Fibroblast of skin of scalp (primary cell): Measurements from ENCODE around the gene IGFBP4.

Experiments
- DNase-seq: peaks from one replicate; pipeline ENCODE4 v3.0.0-alpha.2; 2013

The IGFBP4 gene

DNA sequence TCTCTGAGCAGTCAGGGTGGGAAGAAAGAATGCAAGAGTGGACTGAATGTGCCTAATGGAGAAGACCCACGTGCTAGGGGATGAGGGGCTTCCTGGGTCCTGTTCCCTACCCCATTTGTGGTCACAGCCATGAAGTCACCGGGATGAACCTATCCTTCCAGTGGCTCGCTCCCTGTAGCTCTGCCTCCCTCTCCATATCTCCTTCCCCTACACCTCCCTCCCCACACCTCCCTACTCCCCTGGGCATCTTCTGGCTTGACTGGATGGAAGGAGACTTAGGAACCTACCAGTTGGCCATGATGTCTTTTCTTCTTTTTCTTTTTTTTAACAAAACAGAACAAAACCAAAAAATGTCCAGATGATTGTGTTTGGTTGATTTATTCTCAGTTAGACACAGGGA, 14.1 kb downstream of the IGFBP4 start:
- DNase-seq, result no peak

DNA sequence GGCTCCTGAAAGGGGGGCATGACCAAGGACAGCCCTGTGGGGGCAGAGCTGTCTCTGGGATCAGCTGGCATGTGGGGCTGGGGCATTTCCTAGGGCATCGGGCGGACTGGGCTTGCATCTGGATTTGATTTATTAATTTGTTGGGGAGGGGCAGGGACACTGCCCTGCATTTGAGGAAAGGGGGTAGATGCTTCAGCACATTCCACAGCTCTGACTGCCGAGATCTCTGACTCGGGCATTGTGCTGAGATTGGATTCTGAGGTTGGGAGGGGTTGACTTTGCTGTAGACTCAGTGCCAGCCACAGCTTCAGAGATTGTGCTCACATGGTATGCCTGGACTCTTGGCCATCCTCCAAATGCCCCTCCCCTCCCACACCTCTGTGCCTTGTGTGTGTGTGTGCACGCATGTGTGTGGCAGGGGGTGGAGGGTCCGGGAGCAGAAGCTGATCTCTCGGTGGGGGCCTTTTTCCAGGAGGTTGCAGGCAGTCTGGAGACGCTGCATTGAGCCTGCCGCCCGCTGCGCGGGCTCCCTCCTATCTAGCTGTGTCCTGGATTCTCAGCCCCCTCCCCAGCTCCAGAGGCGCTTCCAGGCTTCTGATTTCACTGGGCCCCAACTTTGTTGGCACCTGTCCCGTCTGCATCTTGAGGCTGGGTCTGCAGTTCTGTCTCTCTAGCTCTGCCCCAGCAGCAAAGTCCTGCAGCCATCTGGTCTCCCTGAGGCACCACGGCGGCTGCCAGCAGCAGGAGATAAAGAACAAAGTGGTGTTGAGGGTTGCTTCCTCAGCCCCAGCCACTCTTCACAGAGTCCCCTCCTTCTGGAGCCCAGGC, 14.9 kb downstream of the IGFBP4 start:
- DNase-seq, result peak; percentile 96

DNA sequence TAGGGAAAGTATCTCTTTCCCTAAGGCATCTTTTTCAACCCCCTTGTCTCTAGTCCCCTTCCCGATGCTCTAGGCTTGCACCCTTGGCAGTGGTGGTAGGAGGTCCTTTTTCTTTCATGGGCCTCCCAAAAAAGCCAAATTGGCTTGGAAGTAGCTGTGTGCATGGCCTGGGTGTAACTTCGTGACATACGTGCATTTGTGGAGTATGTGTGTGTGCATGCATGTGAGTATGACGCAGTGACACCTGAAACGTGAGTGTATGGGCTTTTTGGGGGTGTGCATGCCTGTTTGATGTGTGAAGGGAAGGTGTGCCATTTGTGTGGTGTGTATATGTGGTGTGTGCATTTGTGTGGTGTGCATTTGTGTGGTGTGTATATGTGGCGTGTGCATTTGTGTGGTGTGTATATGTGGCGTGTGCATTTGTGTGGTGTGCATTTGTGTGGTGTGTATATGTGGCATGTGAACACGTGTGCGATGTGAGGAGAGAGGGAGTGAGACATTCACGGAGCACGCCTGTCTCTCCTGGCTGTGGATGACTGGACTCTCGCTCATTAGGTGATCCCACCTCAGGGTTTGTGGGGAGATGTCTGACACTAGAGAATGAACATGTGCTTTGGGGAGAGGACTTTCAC, 15.7 kb downstream of the IGFBP4 start:
- DNase-seq, result no peak

DNA sequence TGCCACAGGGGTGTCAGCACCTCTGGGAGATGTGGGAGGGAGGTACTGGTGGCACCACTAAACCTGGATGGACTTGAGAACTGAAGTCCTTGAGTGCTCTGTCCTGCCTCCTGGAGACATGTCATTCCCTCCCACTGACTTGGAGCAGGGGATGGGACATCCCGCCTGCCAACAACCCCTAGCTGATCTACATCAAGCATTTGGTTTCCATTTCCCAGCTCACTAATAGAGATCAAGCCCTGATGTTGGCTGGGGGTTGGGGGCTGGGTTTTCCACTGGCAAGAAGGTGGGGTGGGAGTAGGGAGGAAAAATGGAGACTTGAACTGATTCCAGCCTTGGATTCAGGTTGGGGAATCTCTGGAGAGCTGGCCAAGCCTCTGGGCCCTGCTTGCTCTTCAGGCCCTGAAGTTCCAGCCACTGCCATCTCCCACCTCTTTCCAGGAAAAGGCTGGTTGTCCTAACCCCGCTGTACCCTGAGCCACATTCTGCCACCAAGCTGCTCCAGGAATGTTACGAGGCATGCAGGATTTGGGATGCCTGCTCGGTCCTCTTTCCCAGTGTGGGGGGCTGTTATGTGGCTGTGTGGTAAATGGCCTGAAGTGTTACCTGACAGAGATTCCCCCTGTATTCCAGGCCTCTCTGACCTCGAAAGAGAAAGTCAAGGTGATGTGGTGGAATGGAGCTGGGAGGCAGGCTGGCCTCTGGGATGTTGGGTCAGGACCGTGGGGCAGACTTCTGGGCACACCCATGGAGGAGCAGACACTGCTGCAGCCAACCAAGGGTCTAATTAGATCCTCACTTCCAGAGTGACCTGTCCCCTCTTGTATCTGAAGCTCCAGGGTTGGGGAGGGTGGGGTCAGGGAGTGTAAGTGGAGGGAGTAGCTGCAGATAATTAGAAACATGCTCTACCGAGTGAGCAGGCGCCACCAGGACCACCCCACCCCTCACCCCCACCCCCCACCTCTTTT, 16.7 kb downstream of the IGFBP4 start:
- DNase-seq, result no peak

DNA sequence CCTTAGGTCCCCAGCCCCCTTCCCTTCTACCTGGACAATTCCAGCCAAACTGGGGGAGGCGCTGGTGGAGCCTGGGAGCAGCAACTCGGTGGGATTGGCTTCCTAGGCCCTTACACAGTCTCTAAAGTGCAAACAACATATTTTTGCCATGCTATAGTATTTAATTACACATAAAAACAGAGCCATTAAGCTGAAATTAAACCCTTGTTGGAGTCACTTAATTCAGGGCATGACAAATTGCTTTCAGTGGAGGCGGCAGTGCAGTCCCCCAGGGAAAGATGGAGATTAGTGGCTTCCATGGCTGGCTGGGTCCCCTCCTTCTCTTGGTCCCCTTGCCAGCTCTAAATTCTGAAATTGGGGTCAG, 17.3 kb downstream of the IGFBP4 start:
- DNase-seq, result no peak

DNA sequence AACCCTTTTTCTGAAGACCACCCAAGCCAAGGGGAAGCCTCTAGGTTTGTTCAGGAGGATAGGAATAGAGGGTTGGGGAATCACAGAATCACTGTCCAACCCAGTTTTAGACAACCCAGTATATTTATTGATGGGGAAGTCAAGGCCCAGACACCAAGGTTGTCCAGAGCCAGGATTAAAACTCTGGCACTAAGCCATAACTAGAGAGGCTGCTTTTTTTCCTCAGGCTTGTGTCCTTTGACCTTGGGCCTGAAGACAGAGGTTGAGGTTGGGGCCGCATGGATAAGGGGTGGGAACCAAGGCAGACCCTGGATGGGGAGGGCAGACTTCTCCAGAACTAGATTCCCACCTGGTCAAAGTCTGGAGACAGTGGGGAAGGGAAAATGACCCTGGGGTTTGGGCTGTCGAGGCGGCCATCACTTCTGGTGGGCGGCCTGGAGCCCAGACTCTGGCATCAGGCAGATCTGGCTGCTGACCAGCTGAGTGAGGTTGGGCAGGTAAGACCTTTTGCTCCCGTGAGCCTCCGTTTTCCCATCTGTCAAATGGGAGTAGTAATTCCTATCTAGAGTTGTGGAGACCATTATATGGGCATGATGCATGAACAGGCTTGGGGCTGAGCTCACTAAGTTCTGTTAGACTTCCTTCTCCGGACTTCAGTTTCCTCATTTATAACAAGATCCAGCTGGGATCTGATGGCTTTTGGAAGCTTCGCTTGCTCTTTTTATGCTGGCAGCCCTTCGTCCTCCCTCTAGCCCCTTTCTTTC, 17.9 kb downstream of the IGFBP4 start:
- peak; percentile 58 for DNase-seq

DNA sequence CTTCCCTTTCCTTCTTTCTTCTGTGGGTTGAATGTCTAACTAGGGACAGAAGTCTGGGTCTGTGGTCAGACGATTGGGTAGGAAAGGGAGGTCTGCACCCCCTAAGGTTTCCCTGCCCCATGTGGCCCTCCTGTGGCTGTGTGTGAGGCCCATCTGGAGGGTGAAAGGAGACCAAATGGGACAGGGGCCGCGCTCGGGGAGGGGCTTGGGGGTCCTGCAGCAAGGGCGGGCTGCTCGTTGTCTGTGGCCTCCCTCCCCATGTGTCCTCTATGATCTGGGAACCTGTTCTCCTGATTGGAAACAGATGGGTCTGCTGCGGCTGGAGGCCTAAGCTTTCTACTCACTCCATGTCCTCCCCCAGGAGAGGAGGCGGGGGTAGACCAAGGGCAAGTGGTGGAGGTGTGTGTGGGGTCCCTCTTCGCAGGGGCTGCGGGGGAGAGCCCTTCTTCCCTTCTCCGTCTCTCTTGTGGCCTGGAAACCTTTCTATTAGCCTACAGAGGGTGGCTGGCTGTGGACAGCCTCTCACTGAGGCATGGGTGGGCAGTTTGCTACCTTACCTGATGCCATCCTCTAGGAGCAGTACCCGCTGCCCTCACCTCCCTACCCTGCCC, 18.6 kb downstream of the IGFBP4 start:
- peak; percentile 63 for DNase-seq

DNA sequence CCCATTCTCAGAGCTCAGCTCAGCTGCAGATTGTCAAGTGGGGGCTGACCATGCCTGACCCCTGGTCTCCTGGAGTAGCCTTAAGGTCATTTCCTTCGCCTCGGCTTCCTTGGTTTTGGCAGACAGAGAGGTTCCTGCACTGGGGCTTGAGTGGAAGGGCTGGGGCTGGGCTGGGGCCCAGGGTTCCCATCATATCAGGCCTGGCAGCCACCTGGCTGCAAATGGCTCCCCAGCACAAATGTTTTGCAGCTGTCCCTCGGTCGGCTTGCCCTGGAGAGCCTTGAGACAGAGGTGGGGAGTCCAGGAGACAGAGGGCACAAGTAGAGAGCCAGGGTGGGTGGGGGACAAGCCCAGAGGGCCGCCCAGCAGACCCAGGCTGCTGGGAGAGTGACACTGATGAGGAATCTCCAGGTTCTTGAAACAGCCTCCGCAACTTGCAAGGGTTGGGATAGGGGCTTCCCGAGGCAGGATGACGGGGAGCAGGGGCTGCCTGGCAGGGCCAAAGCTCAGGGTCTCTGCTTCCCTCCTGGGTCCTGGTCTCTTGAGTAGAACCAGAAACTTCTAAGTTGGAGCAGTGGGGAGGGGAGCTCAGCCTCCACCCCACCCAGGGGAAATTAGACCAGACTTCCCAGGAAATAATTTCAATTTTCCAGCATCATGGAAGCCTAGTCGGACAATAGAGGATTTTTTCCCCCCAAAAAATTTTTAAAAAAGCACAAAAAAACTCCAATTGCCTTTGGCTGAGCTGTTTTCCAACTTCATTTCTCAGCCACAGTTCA, 19.3 kb downstream of the IGFBP4 start:
- DNase-seq, result no peak

DNA sequence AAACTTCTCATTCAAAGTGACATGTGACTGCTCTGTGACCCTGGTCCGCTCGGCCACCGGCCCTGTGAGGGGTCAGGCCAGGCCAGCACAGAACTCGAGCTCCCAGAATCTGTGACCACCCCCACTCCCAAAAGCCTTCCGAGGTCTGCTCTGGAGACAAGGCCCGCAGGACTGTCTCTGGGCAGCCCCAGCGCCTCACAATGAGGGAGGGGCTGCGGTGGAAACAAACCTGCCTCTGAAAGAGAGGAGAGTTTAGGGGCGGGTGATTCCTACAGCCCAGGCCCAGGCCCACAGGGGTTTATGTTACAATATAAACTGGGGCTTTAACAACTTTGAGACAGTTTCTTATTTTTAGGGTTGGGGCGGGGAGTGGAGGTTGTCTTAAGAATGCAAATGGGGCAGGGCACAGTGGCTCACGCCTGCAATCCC, 19.9 kb downstream of the IGFBP4 start:
- no peak for DNase-seq

DNA sequence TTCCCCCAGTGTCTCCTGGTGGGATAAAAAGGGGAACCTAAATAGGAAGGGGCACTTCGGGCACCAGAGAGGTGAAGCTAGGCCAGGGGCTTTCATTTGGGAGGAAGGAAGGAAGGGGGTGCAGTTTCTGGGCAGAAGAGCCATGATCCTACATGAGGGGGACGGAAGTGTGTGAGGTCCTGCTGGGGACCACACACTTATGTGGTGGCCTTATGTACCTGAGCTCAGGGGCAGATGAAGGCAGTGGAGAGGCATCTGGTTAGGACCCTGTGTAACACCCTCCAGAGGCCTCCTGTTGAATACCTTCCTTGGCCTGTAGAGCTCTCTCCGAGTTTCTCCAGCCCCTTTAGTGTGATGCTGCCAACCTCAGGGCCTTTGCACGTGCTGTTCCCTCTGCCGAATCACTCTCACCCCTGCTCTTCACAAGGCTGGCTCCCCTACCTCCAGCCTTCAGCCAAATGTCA, 21.2 kb downstream of the IGFBP4 start:
- DNase-seq, result no peak

DNA sequence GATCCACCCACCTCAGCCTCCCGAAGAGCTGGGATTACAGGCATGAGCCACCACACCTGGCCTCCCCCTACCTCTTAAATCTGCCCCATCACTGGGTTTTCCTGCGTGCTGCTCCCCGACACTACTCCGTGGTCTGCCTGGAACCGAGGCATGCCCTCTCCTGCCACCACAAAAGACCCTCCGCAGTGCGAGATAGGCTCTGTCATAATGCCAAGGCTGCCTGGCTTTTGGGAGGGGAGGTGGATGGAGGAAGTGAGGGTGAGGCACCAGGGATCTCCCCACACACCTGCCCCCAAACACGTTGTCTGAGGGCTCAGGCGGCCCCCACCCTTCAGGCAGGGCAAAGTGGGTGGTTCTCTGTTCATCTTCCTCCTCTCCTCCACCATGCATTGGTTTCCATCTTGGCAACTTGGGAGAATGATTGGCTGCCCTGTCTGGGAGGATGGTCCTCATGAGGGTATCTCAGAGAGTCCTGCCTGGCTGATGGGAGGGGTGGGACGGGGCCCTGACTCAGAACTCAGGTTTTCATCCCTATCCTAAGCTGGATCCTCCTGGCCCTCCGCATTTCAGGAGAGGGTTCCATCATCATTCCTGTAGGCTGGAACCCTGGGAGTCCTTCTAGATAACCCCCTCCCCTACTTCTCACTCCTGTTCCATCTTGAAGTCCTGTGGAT, 23.2 kb downstream of the IGFBP4 start:
- no peak for DNase-seq

DNA sequence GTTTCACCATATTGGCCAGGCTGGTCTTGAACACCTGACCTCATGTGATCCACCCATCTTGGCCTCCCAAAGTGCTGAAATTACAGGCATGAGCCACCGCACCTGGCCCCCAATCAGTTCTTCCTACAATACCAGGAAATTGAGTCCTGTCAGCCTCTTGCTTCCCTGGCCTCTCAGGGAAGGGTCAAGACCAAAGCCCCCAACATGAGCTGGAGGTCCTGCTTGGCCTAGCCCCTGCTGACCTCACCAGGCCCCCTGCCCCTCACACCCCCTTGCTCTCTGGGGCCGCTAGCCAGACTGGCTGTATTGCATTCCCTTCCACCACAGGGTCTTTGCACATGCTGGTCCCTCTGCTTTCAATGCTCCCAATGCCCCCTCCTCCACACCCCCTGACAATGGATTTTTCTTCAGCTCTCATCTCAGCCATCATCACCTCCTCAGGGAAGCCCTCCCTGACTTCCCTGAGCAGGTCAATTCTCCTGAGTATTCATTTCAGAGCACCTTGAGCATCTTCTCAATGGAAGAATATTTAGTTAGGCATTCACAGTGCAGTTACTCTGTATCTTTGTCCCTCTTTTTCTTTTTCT, 24.1 kb downstream of the IGFBP4 start:
- no peak for DNase-seq

DNA sequence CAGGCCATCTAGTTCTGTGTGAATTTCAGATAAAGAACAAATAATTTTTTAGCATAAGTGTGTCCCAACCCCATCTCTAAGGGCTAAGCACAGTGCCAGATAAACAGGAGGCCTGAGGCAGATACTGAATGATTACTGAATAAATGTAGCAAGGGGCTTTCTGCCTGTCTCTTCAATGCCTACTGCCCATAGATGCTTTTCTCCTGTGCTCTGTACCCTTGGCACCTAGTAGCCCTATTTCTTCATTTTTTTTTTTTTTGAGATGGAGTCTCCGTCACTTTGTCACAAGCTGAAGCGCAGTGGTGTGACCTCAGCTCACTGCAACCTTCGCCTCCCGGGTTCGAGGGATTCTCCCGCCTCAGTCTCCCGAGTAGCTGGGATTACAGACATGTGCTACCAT, 25.3 kb downstream of the IGFBP4 start:
- no peak for DNase-seq

DNA sequence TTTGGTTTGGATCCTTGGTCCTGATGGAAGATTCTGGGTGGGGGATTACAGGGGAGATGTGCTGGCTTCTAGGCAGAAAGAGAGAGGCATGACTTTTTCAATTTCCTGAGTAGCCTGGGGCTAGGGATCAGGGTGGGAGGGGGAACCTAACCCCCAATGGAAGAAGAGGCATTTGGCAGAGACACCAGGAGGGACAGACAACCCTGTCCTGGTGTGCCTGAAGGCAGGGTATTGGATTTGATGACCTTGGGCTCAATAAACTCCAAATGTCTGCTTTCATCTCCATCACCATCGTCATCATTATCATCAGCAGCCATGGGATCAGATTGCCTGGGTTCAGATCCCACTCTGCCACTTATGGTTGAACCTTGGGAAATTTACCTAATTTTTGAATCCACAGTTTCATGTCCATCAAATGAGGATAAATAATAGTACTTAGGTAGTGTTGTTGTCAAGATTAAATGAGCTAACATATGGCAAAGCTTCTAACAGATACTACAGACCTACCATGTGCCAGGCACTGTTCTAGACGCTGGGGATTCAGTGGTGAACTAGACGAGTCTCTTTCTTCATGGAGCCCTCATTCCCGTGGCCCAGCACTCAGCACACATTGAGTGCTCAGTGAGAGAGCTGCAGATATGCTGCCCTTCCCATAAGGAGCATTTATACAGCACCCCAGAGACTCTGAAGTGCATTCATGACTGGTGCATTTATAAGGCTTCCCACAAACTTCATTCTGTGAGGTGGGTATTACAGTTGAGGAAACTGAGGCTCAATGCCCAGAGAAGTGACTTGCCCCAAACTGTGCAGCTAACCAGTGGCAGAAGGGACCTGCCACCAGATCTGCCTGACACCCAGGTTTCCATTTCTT, 26.8 kb downstream of the IGFBP4 start:
- DNase-seq, result no peak

DNA sequence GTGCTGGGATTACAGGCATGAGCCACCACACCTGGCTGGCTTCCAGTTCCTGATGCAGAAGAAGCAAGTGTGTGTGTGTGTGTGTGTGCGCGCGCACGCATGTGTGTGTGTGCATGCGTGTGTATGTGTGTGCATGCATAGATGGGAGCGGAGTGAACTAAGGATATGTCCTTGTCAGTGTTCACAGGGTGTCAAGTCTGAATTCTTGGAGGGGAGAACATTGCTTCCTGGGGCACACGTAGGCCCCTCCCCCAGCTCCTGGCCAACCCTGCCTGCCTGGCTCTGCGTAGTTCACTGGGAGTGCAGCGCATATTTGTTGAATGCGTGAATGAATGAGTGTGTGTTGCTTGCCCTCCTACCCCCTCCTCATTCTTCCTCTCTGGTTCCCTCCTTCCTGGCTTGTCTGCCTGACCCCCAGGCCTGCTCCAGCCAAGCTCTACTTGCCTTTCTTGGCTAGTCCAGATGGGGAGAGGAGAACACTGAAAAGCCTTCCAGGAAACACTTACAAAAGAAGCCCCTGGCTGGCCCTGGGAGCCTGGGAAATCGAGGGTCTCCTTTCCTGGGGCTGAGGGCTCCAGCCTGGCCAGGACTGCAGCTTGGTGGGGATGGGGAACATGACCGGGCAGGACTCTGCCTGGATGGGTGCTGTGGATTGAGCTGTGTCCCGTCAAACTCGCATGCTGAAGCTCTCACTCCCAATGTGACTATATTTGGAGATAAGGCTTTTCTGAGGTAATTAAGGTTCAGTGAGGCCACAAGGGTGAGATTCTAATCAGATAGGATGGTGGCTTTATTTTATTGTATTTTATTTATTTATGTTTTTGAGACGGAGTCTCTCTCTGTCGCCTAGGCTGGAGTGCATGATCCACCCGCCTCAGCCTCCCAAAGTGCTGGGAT, 27.9 kb downstream of the IGFBP4 start:
- peak; percentile 72 for DNase-seq

DNA sequence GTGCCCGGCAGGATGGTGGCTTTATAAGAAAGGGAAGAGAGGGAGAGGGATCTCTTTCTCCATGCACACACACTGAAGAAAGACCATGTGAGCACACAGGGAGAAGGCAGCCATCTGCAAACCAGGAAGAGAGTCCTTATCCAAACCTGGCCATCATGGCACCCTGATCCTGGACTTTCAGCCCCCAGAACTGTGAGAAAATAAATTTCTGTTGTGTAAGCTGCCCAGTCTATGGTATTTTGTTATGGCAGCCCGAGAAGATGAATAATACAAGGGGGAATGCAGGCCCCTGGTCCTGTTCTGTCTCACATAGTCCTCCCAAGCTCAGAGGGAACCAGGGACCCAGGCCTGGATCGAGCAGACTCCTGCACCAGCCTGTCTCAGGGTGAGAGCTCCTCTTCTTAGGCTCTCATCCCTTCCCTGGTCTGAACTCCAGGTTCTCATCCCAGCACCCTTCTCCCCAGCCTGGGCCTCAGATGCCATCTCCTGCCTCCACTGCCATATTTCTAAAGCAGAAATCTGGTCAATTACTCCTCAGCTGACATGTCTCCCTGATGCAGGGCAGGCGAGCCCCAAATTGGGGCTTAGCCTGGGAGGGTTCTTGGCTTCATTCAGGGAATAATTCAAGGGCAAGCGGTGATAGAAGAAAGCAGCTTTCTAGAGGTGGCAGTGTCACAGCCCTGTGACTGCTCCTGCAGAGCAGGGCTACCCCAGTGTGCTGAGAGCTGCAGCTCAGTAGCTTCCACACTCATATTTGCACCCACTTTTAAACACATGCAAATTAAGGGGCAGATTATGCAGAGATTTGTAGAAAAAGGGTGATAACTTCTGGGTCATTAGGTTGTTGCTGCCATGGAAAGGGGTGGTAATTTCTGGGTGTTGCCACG, 28.8 kb downstream of the IGFBP4 start:
- no peak for DNase-seq
